ENCODE results near the gene ELOVL5.

The ELOVL5 gene

DNA sequence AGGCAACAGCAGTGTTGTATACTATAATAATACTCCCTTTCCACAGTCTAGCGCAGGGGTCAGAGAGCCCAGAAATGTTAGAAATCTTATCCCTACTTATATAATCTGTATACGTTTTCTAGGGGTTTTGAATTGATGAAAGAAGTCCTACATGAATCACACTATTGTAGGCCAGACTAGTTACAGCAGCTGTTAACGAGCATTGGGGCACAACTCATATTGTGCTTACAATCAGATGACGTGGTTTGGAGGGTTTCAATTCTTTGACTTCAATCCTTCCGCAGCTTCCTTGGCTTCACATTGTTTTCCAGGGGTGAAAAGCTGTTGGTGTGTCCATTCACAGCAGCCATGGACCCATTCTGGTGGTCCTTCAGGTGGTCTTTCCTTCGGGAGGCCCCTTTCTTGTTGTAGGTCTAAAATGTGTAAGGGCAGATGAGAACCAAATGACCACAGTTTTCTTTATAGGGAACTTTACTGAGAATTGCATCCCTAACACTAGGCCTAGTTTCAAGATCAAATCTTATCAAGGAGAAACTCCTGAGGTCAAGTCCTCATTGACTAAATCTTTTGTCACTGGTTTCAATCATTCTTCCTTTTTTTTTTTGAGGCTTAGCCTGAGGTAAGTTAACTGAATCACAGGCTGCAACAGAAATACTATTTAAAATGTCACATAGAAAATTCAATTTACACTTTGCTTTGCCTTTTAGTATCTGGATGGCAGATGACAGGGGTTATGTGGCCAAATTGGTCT, 79.7 kb downstream of the ELOVL5 start:
- no peak for DNase-seq

DNA sequence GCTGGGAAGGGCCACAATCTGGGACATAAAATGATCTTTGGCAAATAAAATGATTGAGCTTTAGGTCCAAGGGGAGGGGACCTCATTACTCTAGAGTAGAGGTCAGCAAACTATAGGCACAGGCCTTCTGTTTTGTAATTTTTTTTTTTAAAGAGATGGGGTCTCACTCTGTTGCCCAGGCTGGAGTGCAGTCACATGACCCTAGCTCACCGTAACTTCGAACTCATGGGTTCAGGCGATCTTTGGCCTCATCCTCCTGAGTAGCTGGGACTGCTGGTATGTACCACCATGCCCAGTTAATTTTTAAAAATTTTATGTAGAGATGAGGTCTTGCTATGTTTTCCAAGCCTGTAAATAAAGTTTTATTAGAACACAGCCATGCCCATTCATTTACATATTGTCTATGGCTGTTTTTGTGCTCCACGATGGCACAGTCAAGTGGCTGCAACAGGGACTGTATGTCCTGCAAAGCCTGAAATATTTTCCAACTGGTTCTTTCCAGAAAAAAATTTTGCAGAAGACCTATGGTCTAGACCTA, 82.1 kb downstream of the ELOVL5 start:
- no peak for DNase-seq

DNA sequence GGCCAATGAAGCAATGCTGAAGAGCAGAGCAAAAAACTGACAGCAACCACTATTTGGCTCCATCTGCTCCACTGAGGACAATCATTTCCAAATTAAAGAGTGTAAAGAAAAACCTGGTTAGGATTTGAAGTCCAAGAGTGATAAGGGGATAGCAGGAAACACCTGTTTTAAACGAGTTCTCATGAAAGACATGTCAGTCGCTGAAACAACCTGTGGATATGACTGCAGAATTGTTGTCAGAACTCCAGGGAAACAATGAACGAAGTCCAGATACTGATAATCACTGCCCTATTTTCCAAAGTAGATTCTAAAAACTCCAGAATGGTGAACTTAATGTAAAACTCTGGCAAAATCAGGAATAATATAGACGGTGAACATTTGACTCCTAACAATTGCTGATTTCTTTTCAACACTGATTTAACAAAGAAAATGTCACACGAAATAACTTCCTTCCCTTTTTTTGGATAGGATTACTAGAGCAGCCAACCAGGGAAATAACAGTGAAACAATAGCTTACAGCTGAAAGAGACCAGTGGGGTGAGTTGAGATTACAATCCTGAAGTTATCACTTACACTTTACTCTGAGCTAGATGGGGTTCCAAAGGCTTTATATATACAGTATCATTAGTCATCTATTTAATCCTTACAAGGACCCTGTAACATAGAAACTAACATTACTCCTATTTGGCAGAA, 83.7 kb downstream of the ELOVL5 start:
- no peak for DNase-seq

GRCh38 chr6:53264337-53264736, 84.4 kb downstream of the ELOVL5 start:
- DNase-seq: no peak

- no peak for DNase-seq
Observed at GRCh38 chr6:53263917-53264316, 84.8 kb downstream of the ELOVL5 start.

- DNase-seq: no peak
Observed at GRCh38 chr6:53259860-53260580, 88.7 kb downstream of the ELOVL5 start.

GRCh38 chr6:53258774-53259155, 90.0 kb downstream of the ELOVL5 start:
- DNase-seq: no peak

- DNase-seq: no peak
Observed at GRCh38 chr6:53258076-53258773, 90.5 kb downstream of the ELOVL5 start.

DNA sequence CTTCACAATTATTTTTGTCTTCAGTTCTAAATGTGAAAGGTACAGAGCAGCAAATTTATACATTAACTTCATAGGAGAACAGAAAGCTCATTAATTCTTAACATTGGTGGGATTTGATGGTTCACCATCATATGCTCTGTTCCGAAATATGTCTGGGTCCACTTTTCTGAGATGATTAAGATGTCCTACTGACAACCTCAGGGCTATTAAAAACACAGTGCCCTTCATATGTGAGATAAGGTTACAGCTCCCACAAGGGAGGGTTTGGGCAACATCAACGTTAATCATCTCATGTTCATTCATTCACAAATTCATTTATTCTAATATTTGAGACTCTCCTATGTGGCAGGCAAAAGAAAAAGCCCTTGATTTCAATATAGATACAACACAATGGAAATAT, 91.2 kb downstream of the ELOVL5 start:
- DNase-seq: no peak

DNA sequence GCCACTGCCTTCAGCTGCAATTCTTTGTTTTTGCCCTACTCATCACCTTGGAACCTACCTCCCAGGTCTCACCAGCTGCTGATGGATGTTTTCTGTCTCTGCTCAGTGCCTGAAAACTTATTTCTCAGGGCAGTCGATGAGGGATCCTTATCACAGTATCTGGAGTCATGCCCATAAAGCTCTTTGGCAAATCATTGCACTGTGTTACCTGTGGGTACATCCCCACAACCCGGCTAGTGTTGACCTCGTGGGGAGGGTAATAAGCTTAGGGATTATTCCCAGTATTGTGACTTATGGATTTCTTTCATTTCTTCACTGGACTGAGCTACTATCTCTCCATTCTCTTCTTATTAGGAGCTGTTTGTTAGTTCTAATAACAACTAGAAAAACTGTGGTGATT, 91.7 kb downstream of the ELOVL5 start:
- DNase-seq: no peak

DNA sequence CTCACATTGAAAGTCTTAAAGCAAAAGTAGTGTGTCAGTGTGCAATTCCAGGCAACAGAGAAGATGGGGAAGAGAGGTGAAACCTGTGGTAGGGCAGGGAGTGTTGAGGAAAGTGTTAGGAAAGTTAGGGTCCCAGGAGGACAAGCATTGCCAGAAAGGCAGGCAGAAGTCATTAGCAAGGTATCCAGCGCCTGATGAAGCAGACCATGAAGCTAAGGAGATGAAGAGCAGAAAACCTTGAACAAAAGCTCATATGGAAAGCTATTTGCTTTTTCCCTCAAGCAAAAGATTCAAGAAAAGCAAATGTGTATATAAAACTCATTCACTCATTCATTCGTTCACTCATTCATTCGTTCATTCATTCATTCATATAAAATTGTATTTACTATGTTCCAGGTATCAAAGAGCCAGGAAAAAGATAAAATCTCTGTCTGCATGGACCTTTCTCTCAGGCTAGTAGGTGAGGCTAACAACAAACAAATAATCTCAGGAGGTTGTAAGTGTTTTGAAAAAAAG, 96.5 kb downstream of the ELOVL5 start:
- DNase-seq: no peak

DNA sequence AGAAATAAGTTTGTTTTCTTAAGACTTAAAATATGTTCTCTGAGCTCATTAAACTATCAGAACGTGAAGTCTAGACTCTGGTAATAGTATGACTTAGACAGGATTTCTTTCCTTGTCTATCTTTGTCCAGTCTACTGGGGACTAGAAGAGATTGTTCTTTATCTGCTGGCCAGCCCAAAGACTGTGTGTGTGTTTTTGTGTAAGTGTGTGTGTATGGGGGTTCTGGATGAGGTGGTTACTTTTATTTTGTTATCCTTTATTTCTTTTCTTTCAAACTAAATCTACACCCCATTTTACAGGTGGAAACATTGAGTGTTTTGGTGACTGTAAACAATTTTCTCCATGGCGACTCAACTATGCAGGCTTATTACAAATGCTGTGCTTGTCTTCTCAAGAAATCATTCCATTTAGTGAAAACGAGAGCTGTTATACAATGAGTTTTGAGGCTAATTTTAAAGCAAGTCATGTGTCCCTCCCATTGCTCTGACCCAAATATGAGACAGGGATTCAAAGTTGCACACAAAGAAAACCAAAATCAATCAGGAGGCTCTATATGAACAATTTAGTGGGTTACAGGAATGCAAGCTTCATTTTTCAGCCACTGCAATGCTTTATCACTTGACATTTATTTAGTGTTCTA, 97.6 kb downstream of the ELOVL5 start:
- no peak for DNase-seq

DNA sequence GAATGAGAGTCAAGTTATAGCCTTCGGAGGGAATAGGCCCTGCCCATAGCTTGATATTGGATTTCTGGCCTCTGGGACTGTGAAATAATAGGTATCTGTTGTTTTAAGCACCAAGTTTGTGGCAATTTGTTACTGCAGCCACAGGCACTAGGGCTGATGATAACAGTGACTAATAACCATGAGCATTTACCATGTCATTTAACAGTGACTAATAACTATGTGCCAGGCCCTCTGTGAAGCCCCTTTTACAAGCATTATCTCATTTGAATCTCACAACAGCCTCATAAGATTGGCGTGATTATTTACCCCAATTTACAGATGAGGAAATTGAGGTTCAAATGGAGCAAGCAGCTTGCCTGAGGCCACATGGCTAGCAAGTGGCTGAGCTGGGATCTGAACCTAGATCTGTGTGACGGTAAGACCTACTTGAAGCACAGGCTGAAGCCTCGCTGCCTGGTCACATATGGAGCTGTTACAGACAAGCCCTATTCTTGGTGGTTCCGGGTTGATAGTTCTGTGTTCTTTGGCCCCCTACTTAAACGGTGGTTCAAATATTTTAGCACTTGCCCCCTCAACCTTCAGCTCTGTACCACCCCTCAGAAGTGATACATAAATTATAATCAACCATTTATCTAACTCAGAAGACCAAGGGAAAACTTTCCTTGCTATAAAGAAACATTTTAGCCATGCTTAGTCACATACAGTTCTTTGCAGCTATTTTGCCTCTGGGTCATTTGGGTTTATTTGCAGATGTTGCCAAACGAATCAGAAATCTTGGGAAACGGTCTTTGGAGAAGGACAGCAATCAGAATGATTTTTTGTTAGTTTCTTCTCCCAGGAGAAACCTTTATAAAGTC, 98.3 kb downstream of the ELOVL5 start:
- DNase-seq: no peak

DNA sequence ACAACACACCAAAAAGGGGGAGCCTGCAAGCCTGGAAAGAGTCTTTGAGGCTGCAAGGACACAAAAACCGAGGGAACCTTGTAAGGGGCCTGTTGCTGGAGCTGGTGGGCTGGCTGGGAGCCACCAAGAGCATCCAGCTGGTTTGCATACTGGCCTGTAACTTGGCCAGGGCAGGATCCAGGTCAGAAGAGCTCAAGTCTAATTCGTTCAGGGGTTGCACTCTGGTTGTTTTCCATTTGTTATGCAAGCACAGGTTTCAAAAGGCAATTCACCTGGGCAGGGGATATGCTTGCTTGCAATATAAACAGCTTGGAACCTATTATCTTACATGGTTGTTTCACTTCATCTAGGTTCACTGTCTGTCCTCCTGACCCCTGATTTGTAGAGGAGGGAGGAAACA, 101.8 kb downstream of the ELOVL5 start:
- DNase-seq: no peak

GRCh38 chr6:53244958-53245357, 103.8 kb downstream of the ELOVL5 start:
- DNase-seq: peak; percentile 55

- no peak for DNase-seq
Observed at GRCh38 chr6:53244399-53244931, 104.3 kb downstream of the ELOVL5 start.

DNA sequence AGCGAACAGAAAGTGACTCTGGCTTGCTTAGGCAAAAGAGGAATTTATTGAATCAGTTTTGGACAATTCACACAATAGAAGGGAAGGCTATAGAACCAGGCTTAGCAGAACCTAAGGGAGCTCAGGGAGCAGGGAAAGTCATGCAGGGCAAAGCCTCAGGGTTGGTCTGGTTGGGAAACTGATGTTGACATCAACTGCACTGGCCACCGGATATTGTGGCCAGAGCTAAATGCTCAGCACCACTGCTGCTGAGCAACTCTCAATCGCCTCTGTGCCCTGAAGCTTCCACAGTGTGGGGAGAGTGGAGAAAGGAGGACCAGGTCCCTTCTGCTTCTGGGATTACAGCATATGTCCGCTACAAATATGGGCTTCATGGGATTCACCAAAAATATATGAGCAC, 106.8 kb downstream of the ELOVL5 start:
- DNase-seq: no peak

GRCh38 chr6:53240761-53241160, 108.0 kb downstream of the ELOVL5 start:
- peak; percentile 39 for DNase-seq

- DNase-seq: no peak
Observed at GRCh38 chr6:53240139-53240538, 108.6 kb downstream of the ELOVL5 start.

GRCh38 chr6:53239526-53239925, 109.2 kb downstream of the ELOVL5 start:
- DNase-seq: no peak

DNA sequence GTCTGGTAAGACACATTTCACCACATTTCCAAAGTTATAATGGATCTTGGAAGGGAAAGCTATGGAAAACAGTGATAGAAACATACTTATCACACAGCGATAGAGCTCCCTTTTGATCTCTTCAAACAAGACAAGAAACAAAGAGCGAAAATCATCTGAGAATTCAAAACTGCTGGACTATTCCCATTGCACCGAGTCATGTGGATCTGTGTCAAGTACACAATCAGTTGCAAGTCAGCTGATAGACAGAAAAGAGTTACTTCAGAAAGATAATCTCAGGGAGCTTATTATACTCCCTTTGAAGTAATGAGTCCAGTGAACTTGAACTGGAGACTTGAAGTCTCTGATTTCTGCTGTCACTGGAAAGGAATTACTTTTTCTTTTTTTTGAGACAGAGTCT, 110.4 kb downstream of the ELOVL5 start:
- DNase-seq: no peak
